GM18498 (cell line): ENCODE results near the gene ANKIB1.
"Not testable (repeated sequence)": the region's sequence is repeated elsewhere in the genome, so short reads cannot be mapped to it uniquely, and the experiment has no call there.

Experiments used
- ATAC-seq: cut with Tn5 transposase; IDR thresholded peaks from one replicate; pipeline ENCODE4 v1.9.1; 2021; ENCODE audit warnings: mild to moderate bottlenecking, moderate library complexity; ENCODE audit not compliant: unreplicated experiment

ANKIB1 gene

GRCh38 chr7:92245487-92246359 lies at the start of gene ANKIB1, which contains the start of gene KRIT1:
ANKIB1 (plus strand) TSS chr7:92245974; CDS start chr7:92294979, 49,005 bp downstream.
KRIT1 (minus strand) TSS chr7:92245914; CDS start chr7:92242135, 3,779 bp downstream.
- ATAC-seq: peak; percentile 78

- no peak for ATAC-seq
Measured at GRCh38 chr7:92200791-92201190, 45.0 kb upstream of the ANKIB1 start.

- no peak for ATAC-seq
Measured at GRCh38 chr7:92205987-92206386, 39.8 kb upstream of the ANKIB1 start.

GRCh38 chr7:92206672-92207071 lies 39.1 kb upstream of the ANKIB1 start:
- no peak for ATAC-seq

- no peak for ATAC-seq
Measured at GRCh38 chr7:92221766-92222165, 24.0 kb upstream of the ANKIB1 start.

GRCh38 chr7:92226981-92227380 lies 18.8 kb upstream of the ANKIB1 start:
- ATAC-seq: no peak

GRCh38 chr7:92228100-92228499 lies 17.7 kb upstream of the ANKIB1 start:
- ATAC-seq: no peak

GRCh38 chr7:92228742-92229141 lies 17.0 kb upstream of the ANKIB1 start:
- ATAC-seq: no peak

GRCh38 chr7:92230547-92230946 lies 15.2 kb upstream of the ANKIB1 start:
- no peak for ATAC-seq

GRCh38 chr7:92242972-92243371 lies 2.8 kb upstream of the ANKIB1 start:
- no peak for ATAC-seq

GRCh38 chr7:92244808-92245486 lies 827 bp upstream of the ANKIB1 start:
- ATAC-seq: no peak

GRCh38 chr7:92246360-92247101 lies 757 bp downstream of the ANKIB1 start:
- ATAC-seq: peak; percentile 36

- ATAC-seq: no peak
Measured at GRCh38 chr7:92250603-92251002, 4.8 kb downstream of the ANKIB1 start.

GRCh38 chr7:92251181-92251580 lies 5.4 kb downstream of the ANKIB1 start:
- ATAC-seq: no peak

GRCh38 chr7:92253251-92253650 lies 7.5 kb downstream of the ANKIB1 start:
- no peak for ATAC-seq

- ATAC-seq: not testable (repeated sequence)
Measured at GRCh38 chr7:92254800-92255199, 9.0 kb downstream of the ANKIB1 start.

GRCh38 chr7:92255308-92255707 lies 9.5 kb downstream of the ANKIB1 start:
- no peak for ATAC-seq

- ATAC-seq: no peak
Measured at GRCh38 chr7:92259062-92259461, 13.3 kb downstream of the ANKIB1 start.

GRCh38 chr7:92259610-92260247 lies 14.0 kb downstream of the ANKIB1 start:
- ATAC-seq: no peak

- ATAC-seq: no peak
Measured at GRCh38 chr7:92260248-92260781, 14.5 kb downstream of the ANKIB1 start.
